Activated T-cell treated with anti-CD3 and anti-CD28 coated beads for 4 hours (primary cell): Measurements from ENCODE around the gene SLFN14.
"Not testable (repeated sequence)": the region's sequence is repeated elsewhere in the genome, so short reads cannot be mapped to it uniquely, and the experiment has no call there.

ENCODE experiments used
- DNase-seq: peaks from one replicate; pipeline ENCODE4 v3.0.0-alpha.2; 2020

Gene SLFN14

DNA sequence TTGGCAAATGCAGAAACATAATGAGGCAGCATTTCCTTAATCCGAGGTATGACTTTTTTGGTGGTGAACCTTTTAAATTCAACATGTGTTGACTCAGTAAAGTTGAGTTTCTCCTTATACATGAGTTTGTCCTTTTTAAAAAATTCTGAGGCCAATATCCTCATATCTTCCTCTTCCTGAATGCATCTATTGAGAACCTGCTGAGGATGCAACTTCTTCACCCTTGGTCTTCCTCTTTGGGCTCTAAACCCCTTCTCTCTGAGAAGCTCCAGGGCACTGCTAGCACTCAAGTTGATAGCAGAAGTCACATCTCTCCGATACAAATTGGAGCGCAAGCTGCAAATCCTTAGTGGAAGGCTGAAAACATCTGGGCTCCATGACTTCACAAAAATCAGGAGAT lies 3.3 kb downstream of the SLFN14 start:
- DNase-seq: no peak

GRCh38 chr17:35555691-35556090 lies 4.9 kb downstream of the SLFN14 start:
- no peak for DNase-seq

GRCh38 chr17:35554668-35555067 lies 6.0 kb downstream of the SLFN14 start:
- DNase-seq: no peak

- no peak for DNase-seq
Observed at GRCh38 chr17:35553310-35553709, 7.3 kb downstream of the SLFN14 start.

GRCh38 chr17:35548978-35549377 lies 11.6 kb downstream of the SLFN14 start:
- no peak for DNase-seq

- DNase-seq: no peak
Observed at GRCh38 chr17:35548208-35548810, 12.3 kb downstream of the SLFN14 start.

- DNase-seq: no peak
Observed at GRCh38 chr17:35546487-35546886, 14.1 kb downstream of the SLFN14 start.

GRCh38 chr17:35545150-35545549 lies 15.5 kb downstream of the SLFN14 start:
- DNase-seq: no peak

DNA sequence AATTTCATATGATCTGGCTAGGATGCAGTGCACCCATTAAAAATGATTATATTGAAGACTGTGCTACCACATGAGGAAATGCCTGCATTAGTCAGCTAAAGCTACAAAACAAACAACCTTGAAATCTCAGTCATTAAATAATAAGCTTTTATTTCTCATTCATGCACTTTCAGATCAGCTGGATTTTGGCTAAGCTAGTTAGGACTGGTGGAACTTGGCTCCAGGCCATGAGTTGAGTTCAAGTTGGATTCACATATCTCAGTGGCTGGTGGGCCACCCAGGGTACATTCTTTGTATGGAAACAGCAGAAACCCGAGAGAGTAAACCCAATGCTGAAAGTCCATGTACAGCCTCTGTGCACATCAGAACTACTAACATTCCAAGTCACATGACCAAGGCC lies 16.8 kb downstream of the SLFN14 start:
- no peak for DNase-seq

GRCh38 chr17:35542990-35543389 lies 17.6 kb downstream of the SLFN14 start:
- no peak for DNase-seq

GRCh38 chr17:35541434-35541833 lies 19.2 kb downstream of the SLFN14 start:
- no peak for DNase-seq

GRCh38 chr17:35540589-35541404 lies 19.8 kb downstream of the SLFN14 start:
- no peak for DNase-seq

- DNase-seq: no peak
Observed at GRCh38 chr17:35539659-35540026, 21.0 kb downstream of the SLFN14 start.

DNA sequence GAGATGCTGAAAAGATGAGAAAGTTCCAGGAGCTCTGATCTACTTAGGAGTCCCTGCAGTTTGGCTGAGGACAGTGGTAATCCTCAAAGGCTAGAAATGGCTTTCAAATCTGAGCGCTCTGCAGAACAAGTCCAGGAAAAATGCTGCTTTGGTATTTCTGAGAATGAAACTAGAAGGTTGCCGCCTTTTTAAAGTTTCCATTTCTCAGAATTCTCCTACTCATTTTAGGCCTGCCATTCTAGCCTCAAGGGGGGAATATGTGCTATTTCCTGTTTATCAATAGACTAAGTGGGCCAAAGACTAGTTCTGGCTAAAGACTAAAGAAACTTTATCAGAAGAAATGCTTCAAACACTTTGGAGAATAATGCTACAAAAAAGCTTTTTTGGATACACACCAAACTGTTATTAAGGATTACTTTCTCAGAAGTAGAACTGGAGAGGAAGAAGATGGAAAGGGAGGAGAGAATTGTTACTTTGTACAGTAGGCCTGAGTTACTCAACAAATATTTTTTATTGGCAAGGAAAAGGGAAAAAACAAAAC lies 22.9 kb downstream of the SLFN14 start, which contains the start of gene SLFN12L:
Gene SLFN12L (minus strand): TSS at position 78 of the 541 bp plus-strand sequence. CDS start 15,314 bp downstream, outside the sequence.
- no peak for DNase-seq

- no peak for DNase-seq
Observed at GRCh38 chr17:35536664-35537171, 23.9 kb downstream of the SLFN14 start.

DNA sequence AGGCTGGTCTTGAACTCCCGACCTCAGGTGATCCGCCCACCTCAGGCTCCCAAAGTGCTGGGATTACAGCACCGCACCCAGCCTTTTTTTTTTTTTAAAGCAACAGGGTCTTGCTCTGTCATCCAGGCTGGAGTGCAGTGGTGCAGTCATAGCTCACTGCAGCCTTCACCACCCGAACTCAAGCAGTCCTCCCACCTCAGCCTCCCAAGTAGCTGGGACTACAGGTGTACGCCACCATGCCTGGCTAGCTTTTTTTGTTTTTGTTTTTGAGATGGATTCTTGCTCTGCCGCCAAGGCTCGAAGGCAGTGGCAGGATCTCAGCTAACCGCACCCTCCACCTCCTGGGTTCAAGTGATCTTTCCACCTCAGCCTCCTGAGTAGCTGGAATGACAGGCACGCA lies 25.2 kb downstream of the SLFN14 start:
- not testable (repeated sequence) for DNase-seq

GRCh38 chr17:35534576-35535093 lies 26.0 kb downstream of the SLFN14 start:
- no peak for DNase-seq

- no peak for DNase-seq
Observed at GRCh38 chr17:35531160-35531559, 29.5 kb downstream of the SLFN14 start.

- DNase-seq: no peak
Observed at GRCh38 chr17:35529866-35530265, 30.8 kb downstream of the SLFN14 start.

DNA sequence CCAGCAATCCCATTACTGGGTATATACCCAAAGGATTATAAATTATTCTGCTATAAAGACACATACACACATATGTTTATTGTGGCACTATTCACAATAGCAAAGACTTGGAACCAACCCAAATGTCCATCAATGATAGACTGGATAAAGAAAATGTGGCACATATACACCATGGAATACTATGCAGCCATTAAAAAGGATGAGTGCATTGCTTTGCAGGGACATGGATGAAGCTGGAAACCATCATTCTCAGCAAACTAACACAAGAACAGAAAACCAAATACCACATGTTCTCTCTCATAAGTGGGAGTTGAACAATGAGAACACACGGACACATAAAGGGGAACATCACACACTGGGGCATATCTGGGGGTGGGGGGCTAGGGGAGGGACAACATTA lies 31.3 kb downstream of the SLFN14 start:
- DNase-seq: not testable (repeated sequence)

DNA sequence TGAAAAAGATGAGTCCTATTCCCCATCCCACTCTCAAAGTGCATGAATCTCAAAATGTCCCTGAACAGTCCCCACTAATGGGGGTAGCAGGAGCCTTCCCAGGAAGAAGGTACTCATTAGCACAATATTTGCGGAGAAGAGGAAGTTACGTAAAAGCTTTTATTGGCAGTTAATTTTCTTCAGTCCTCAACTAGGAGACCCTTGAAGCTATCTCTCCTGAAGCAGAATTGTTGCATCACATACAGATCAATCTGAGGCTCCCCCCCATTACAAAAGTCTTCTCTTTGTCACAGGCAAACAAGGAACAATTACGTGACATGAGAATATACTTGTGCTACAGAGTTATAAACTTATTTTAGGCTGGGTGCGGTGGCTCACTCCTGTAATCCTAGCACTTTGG lies 37.3 kb downstream of the SLFN14 start:
- DNase-seq: no peak

GRCh38 chr17:35521654-35522256 lies 38.9 kb downstream of the SLFN14 start:
- not testable (repeated sequence) for DNase-seq

- DNase-seq: no peak
Observed at GRCh38 chr17:35521150-35521549, 39.5 kb downstream of the SLFN14 start.
